Body of pancreas (tissue), 4 donors: ENCODE measurements around the gene PCGF3.

Source experiments
- CTCF ChIP-seq, 7 experiments: fragments of 450-650 bp in 4 of 7; fragments of 200-600 bp in 3 of 7; sonication (generic) in 3 of 7; IDR thresholded peaks; one replicate each; pipeline ENCODE4 v1.5.1; 2016 to 2019; ENCODE audit warnings: antibody characterized with exemption in 7 of 7
- POLR2A ChIP-seq, 3 donors: fragments of 450-650 bp; IDR thresholded peaks; one replicate each; pipeline ENCODE4 v1.6.1; 2016; ENCODE audit warnings: antibody characterized with exemption in 3 of 3, mild to moderate bottlenecking in 2 of 3

- TF ChIP-seq CTCF (IDR thresholded peaks at IDR 0.05): no peak
- TF ChIP-seq POLR2A (IDR thresholded peaks at IDR 0.05): no peak
Observed at GRCh38 chr4:732911-733630, 27.4 kb downstream of the PCGF3 start.
